NCI-H226 (cell line): ENCODE measurements around the gene SDR39U1.

ENCODE experiments used
- DNase-seq: peaks from one replicate; pipeline ENCODE4 v3.0.0-alpha.2; 2015

SDR39U1 gene

GRCh38 chr14:24428628-24429394 lies 13.8 kb downstream of the SDR39U1 start:
- no peak for DNase-seq

GRCh38 chr14:24427537-24428508 lies 14.8 kb downstream of the SDR39U1 start:
- DNase-seq: no peak

- no peak for DNase-seq
Measured at GRCh38 chr14:24426912-24427536, 15.6 kb downstream of the SDR39U1 start.

GRCh38 chr14:24426150-24426911 lies 16.2 kb downstream of the SDR39U1 start:
- DNase-seq: no peak

DNA sequence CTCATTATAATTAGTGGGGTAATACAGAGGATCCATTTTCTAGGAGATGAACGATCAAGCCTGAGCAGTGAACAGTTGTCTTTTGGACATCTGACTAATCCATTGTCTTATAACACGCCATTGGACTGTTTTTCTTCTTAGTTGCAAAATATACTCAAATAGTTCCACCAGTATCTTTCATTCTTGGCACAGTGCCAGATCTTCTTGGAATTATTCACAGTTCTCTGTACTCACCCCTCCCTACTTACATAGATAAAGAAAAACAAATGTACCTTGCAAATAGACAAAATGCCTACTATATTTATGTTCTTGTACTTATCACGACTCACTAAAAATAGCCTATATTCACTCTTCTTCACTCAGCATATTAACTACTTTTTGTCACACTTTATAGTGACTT lies 16.9 kb downstream of the SDR39U1 start:
- peak; percentile 82 for DNase-seq

DNA sequence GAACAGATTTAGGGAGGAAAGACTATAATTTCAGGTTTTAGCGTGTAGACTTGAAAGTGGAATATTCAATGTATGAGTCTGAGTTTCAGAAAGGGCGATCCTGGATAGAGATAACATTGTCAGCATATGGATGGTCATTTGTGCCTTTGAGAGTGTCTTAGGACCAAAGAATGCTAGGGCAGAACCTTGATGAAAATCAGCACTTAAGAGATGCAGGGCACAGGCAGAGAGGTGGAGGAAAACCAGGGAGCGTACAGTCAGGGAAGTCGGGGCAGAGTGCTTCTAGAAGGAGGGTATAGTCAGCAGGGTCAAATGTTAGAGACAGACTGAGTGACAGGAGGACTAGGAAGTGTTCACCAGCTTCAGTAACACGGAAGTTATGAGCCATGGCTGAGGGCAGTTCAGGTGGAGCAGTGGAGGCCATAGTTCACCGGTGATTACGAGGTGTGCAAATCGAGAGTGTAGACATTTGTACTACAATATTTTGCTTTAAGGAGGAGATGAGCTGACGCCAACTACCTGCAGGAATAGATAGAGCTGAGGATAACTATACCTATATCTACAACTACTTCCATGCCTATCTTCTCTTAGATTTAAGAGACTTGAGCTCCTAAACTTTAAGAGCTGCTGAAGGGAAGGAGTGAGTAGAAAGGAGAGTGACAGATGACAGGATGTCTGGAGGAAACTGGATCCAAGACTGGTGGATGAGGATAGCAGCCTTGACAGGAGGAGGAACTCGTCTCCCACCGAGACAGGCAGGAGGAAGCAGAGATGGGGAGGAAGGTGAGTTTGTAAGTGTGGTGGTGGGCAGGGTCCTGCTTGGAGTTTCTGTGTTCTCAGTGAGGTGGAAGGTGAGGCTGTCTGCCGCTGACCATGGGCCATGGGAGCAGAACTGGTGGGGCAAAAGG lies 19.6 kb downstream of the SDR39U1 start:
- DNase-seq: no peak

DNA sequence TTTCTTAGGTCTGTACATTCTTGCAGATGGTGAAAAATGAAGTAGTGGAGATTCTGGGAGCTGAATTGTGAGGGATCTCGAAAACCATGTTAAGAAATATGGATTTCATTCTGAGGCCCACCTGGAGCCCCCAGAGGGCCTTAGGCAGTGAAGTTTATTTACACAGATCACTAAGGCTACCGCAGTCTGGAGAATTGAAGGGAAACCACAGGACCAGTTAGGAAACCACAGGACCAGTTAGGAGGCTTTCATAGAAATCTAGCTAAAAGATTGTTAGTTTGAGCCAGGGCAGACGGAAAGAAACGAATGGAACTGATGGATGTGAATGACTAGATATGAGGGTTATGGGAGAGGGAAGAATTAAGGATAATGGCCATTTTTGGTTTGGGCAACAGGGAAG lies 20.3 kb downstream of the SDR39U1 start:
- no peak for DNase-seq

DNA sequence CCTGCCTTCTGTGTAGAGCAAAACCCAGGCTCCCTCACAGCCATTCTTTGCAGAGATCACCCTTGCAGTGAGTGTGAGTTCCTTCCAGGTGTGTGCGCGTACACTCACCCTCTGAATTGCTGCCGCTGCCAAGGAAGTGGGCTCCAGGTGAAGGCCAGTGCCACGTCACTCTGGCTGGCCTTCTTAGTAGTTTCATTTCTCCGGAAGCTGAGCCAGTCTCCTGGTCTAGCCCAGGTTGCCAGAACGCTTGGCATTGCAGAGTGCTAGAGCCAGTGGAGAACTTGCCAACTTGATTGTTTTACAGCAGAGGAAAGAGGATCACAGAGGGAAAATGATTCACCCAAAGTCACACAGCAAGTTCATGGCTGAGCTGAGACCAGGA lies 24.1 kb downstream of the SDR39U1 start:
- no peak for DNase-seq

DNA sequence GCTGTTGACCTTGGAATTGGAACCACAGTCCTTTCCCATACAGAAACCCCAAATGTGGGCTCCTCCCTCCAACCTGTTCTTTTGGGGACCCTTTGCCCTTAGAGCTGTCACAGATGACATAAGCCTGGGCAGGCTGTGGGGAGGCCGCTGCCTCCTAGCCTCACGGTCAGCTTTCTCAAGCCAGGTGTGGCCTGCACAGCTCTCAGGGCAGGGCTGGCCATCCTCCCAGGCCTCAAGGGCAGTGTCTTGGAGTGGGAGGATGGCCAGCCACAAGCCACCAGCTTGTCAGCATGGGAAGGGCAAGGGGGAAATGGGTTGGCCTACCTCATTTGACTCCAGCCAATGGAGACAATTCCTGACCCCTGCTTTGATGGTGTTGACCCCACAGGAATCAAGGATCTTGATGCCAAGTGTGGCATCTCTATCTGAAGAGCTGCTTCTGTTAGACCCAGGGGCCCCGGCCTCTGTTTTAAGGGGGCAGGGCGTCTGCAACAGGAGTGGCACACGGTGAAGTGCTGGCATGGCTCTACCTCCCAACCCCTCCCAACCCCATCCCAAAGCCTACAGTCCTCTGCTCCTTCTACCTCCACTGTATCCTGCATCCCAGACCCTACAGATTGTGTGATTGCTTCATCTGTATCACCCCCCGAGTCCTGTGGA lies 24.6 kb downstream of the SDR39U1 start:
- no peak for DNase-seq

- DNase-seq: no peak
Measured at GRCh38 chr14:24416932-24417619, 25.5 kb downstream of the SDR39U1 start.

DNA sequence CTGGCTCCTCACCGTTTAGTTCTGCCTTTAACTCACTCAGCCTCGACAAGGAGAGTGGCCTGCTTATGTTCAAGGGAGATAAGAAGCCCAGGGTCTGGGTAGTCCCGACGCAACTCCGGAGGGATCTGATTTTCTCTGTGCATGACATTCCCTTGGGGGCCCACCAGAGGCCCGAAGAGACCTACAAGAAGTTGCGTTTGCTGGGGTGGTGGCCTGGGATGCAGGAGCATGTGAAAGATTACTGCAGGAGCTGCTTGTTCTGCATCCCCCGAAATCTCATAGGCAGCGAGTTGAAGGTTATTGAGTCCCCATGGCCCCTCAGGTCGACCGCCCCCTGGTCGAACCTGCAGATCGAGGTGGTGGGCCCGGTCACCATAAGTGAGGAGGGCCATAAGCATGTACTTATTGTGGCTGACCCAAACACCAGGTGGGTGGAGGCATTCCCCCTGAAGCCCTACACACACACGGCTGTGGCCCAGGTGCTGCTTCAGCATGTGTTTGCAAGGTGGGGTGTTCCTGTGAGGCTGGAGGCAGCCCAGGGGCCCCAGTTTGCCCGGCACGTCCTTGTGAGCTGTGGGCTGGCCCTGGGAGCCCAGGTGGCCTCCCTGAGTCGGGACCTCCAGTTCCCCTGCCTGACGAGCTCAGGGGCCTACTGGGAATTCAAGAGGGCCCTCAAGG lies 26.2 kb downstream of the SDR39U1 start:
- DNase-seq: no peak

DNA sequence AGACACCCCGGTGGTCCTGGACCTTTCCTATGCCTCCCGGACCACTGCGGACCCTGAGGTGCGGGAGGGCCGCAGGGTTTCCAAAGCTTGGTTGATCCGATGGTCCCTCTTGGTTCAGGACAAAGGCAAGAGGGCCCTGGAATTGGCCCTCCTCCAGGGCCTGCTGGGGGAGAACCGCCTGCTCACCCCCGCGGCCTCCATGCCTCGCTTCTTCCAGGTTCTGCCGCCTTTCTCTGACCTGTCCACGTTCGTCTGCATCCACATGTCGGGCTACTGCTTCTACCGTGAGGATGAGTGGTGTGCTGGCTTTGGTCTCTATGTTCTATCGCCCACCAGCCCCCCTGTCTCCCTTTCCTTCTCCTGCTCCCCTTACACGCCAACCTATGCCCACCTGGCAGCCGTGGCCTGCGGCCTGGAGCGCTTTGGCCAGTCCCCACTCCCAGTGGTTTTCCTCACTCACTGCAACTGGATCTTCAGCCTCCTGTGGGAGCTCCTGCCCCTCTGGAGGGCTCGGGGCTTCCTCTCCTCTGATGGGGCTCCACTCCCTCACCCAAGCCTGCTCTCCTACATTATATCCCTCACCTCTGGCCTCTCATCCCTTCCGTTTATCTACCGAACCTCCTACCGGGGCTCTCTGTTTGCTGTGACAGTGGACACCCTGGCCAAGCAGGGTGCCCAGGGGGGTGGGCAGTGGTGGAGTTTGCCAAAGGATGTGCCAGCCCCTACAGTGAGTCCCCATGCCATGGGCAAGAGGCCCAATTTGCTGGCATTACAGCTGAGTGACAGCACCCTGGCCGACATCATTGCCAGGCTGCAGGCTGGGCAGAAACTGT lies 26.9 kb downstream of the SDR39U1 start:
- DNase-seq: no peak

DNA sequence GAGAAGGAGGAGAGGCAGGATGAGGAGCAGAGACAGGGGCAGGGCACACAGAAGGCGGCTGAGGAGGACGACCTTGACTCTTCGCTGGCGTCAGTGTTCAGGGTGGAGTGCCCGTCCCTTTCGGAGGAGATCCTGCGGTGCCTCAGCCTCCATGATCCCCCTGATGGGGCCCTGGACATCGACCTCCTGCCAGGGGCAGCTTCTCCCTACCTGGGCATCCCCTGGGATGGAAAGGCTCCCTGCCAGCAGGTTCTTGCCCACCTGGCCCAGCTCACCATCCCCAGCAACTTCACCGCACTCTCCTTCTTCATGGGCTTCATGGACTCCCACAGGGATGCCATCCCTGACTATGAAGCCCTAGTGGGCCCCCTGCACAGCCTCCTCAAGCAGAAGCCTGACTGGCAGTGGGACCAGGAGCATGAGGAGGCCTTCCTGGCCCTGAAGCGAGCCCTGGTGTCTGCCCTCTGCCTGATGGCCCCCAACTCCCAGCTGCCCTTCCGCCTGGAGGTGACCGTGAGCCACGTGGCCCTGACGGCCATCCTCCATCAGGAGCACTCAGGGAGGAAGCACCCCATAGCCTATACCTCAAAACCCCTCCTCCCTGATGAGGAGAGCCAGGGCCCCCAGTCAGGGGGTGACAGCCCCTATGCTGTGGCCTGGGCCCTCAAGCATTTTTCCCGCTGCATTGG lies 27.7 kb downstream of the SDR39U1 start:
- no peak for DNase-seq

- DNase-seq: no peak
Measured at GRCh38 chr14:24414077-24414476, 28.5 kb downstream of the SDR39U1 start.

GRCh38 chr14:24411443-24412389 lies 30.9 kb downstream of the SDR39U1 start:
- DNase-seq: peak; percentile 36

GRCh38 chr14:24409956-24410355 lies 32.6 kb downstream of the SDR39U1 start:
- no peak for DNase-seq

- DNase-seq: no peak
Measured at GRCh38 chr14:24409192-24409591, 33.4 kb downstream of the SDR39U1 start.
